ENCODE data around the gene ATAD2B.

DNA sequence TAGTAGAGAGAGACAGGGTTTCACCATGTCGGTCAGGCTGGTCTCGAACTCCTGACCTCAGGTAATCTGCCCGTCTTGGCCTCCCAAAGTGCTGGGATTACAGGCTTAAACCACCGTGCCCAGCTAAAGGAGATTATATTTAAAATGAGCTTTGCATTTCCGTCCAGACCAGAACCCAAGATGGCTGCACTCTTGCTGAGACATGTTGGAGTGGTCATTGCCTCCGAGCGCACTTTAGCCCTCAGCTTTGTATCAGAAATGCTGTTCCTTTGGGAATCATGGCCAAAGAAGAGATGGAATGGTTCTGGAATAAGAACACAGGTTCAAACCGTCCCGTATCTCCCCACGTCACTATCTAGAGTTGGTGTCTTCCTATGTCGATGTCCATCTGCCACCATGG, 16.7 kb upstream of the ATAD2B start:
- no peak for TF ChIP-seq CTCF (IDR thresholded peaks at IDR 0.05)
- no peak for TF ChIP-seq POLR2A (IDR thresholded peaks at IDR 0.05)
- no peak for TF ChIP-seq POLR2AphosphoS5 (IDR thresholded peaks at IDR 0.05)
- TF ChIP-seq EP300 (IDR thresholded peaks at IDR 0.05; ENCODE audit: low read depth): no peak

Measured in transverse colon (tissue), 4 donors.